GM23338 (cell line): ENCODE data around the gene MSANTD1. TPM values are rescaled to one million over a fixed set of nuclear protein-coding genes. Genes with fewer than 3 reads are reported as not detected.

Experiments
- ATAC-seq: fragments of 200-7000 bp; cut with Tn5 transposase; 3 replicates; pipeline ENCODE4 v1.9.1; 2020
- DNase-seq: peaks from one replicate; pipeline ENCODE4 v3.0.0-alpha.2; 2015; ENCODE audit warnings: low spot score
- H2AFZ ChIP-seq: fragments of 200-600 bp; sonication (generic); 2 replicates; pipeline ENCODE4 v1.8.0; 2016; ENCODE audit warnings: antibody characterized with exemption, mild to moderate bottlenecking, moderate library complexity
- H3F3A ChIP-seq: fragments of 200-600 bp; sonication (generic); replicated peaks from 2 replicates; pipeline ENCODE4 v1.8.0; 2017; ENCODE audit warnings: antibody characterized with exemption, mixed run types, low read depth
- H3K27ac ChIP-seq: fragments of 200-600 bp; sonication (generic); 2 replicates; pipeline ENCODE4 v1.6.1; 2016; ENCODE audit warnings: low read depth
- H3K27me3 ChIP-seq: fragments of 200-600 bp; sonication (generic); 2 replicates; pipeline ENCODE4 v1.8.0; 2016; ENCODE audit warnings: mild to moderate bottlenecking, mixed run types, moderate library complexity; ENCODE audit not compliant: insufficient read depth
- H3K36me3 ChIP-seq: fragments of 200-600 bp; sonication (generic); 2 replicates; pipeline ENCODE4 v1.8.0; 2016; ENCODE audit warnings: mild to moderate bottlenecking; ENCODE audit not compliant: insufficient read depth
- H3K4me1 ChIP-seq: fragments of 200-600 bp; sonication (generic); 2 replicates; pipeline ENCODE4 v1.8.0; 2016; ENCODE audit warnings: mild to moderate bottlenecking, moderate library complexity; ENCODE audit not compliant: insufficient read depth
- H3K4me2 ChIP-seq: fragments of 200-600 bp; sonication (generic); 2 replicates; pipeline ENCODE4 v1.7.1; 2017; ENCODE audit warnings: mixed run types
- H3K4me3 ChIP-seq: fragments of 200-600 bp; sonication (generic); 2 replicates; pipeline ENCODE4 v1.6.1; 2016; ENCODE audit warnings: mixed run types
- H3K79me2 ChIP-seq: fragments of 200-600 bp; sonication (generic); replicated peaks from 2 replicates; pipeline ENCODE4 v1.8.0; 2017; ENCODE audit warnings: mild to moderate bottlenecking; ENCODE audit not compliant: insufficient read depth
- H3K9me2 ChIP-seq: fragments of 200-600 bp; sonication (generic); 2 replicates; pipeline ENCODE4 v1.8.0; 2017; ENCODE audit not compliant: insufficient read depth
- H4K20me1 ChIP-seq: fragments of 200-600 bp; sonication (generic); replicated peaks from 2 replicates; pipeline ENCODE4 v1.8.0; 2017; ENCODE audit warnings: mild to moderate bottlenecking; ENCODE audit not compliant: insufficient read depth
- H3K27ac Mint-ChIP-seq: 2 replicates; pipeline ENCODE4 v1.8.0; 2020; ENCODE audit warnings: inconsistent platforms, mild to moderate bottlenecking, moderate library complexity, mixed read lengths
- H3K27me3 Mint-ChIP-seq: 3 replicates; pipeline ENCODE4 v1.8.0; 2022; ENCODE audit warnings: low read depth, mild to moderate bottlenecking, moderate library complexity, mixed read lengths, inconsistent platforms; ENCODE audit not compliant: insufficient read depth, poor library complexity
- H3K36me3 Mint-ChIP-seq: 3 replicates; pipeline ENCODE4 v1.8.0; 2021; ENCODE audit warnings: low read depth, mild to moderate bottlenecking, inconsistent platforms, moderate library complexity, mixed read lengths
- H3K4me1 Mint-ChIP-seq: 3 replicates; pipeline ENCODE4 v1.8.0; 2020; ENCODE audit warnings: mild to moderate bottlenecking, inconsistent platforms, mixed read lengths
- H3K4me3 Mint-ChIP-seq: 3 replicates; pipeline ENCODE4 v1.8.0; 2021; ENCODE audit warnings: moderate library complexity, mild to moderate bottlenecking, inconsistent platforms, mixed read lengths
- H3K9me3 Mint-ChIP-seq: 3 replicates; pipeline ENCODE4 v1.8.0; 2020; ENCODE audit warnings: moderate library complexity, mild to moderate bottlenecking, inconsistent platforms, mixed read lengths
- CREB1 ChIP-seq: fragments of 250-450 bp; sonication (Bioruptor Pico); IDR thresholded peaks from 2 replicates; pipeline ENCODE4 v1.5.0; 2020; ENCODE audit warnings: low read depth, mild to moderate bottlenecking, moderate library complexity
- CTCF ChIP-seq, 2 experiments: fragments of 200-600 bp in 1 of 2; sonication (generic) in 1 of 2; conservative IDR thresholded peaks; 2 replicates each; pipeline versions ENCODE4 v1.5.1 to v1.6.1; 2016 to 2017; ENCODE audit warnings: antibody characterized with exemption in 2 of 2, low read depth in 2 of 2, mild to moderate bottlenecking in 2 of 2, moderate library complexity in 1 of 2
- ETS1 ChIP-seq: IDR thresholded peaks from 2 replicates; pipeline ENCODE4 v1.6.1; 2016; ENCODE audit warnings: antibody characterized with exemption
- EZH2 ChIP-seq: fragments of 200-600 bp; sonication (generic); IDR thresholded peaks from one replicate; pipeline ENCODE4 v1.8.0; 2017; ENCODE audit warnings: antibody characterized with exemption, mild to moderate bottlenecking, low read depth; ENCODE audit not compliant: unreplicated experiment
- EZH2phosphoT487 ChIP-seq: fragments of 200-600 bp; sonication (generic); IDR thresholded peaks from one replicate; pipeline ENCODE4 v1.8.1; 2018; ENCODE audit warnings: antibody characterized with exemption; ENCODE audit not compliant: unreplicated experiment
- NANOG ChIP-seq: IDR thresholded peaks from 2 replicates; pipeline ENCODE4 v1.6.1; 2016; ENCODE audit warnings: antibody characterized with exemption, borderline replicate concordance
- POLR2AphosphoS5 ChIP-seq: IDR thresholded peaks from 2 replicates; pipeline ENCODE4 v1.6.1; 2016; ENCODE audit warnings: antibody characterized with exemption, low read depth
- REST ChIP-seq: IDR thresholded peaks from one replicate; pipeline ENCODE4 v1.6.1; 2018; ENCODE audit warnings: antibody characterized with exemption; ENCODE audit not compliant: unreplicated experiment
- ZNF114 ChIP-seq: fragments of 250-450 bp; sonication (Bioruptor Pico); IDR thresholded peaks from 2 replicates; pipeline ENCODE4 v1.5.0; 2020; ENCODE audit warnings: mild to moderate bottlenecking, moderate library complexity
- ZNF331 ChIP-seq: fragments of 250-450 bp; sonication (Bioruptor Pico); IDR thresholded peaks from 2 replicates; pipeline ENCODE4 v1.5.0; 2020; ENCODE audit warnings: low read depth, mild to moderate bottlenecking, moderate library complexity
- polyA plus RNA-seq: library from polyadenylated mRNA; unstranded; fragments of >200 nt; fragmentation: Nextera tagmentation; extraction: Ambion mirVana; gene quantifications from 2 replicates; pipeline ENCODE4 v1.2.1, GENCODE V29; 2016
- total RNA-seq: library from RNA; depleted of rRNA; stranded (reverse); fragments of >200 nt; shearing (Covaris generic); gene quantifications from 2 replicates; pipeline ENCODE4 v1.2.3, GENCODE V29; 2014

Gene MSANTD1
- total and polyA plus RNA-seq, 2 experiments from 2014 or later: 0.29 to 1.0 TPM

DNA sequence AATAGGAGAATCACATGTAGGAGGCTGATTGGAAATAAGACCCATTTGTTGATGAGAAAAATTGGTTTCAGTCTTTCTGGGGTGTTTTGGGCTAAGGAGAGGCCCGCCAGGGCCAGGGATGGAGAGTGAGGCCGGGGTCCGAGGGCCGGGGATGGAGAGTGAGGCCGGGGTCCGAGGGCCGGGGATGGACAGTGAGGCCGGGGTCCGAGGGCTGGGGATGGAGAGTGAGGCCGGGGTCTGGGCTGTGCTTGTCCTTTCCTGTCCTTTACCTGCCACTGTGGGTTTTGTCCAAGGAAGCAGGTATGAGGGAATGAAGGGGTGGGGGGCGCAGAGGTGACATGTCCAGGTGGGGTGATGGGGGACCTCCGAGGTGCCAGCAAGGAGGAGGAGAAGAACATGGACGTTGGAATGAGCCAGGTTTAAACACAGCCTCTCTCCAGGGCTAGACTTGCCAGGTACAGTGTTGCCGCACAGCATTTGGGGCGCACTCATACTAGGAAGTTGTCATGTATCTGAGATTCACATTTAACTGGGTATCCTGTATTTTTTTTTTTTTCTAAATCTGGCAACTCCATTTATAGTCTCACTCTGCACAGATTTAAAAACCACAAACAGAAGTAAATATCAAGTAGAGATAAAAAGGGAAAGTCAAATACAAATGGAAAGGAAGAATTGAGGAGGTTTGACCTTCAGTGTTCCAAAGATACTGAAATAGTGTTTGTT, 52.7 kb downstream of the MSANTD1 start (continued):
- TF ChIP-seq REST: no peak
- no peak for TF ChIP-seq CREB1 (CRISPR knock-in tag)

- peaks cover 6% of the 10 kb centered on the region; the same call in 1 of the 2 replicates for H3K4me1 ChIP-seq
- no peaks in the 10 kb centered on the region for H3F3A ChIP-seq
- H4K20me1 ChIP-seq: peaks cover 10% of the 10 kb centered on the region; the same call in 1 of the 2 replicates
- no peak overlapping the region; the same call in 1 of the 2 replicates for H3K27ac Mint-ChIP-seq
- H3K79me2 ChIP-seq: peaks cover 41% of the 10 kb centered on the region
- H3K27ac ChIP-seq: no peak overlapping the region
- ATAC-seq: no peak
- H2AFZ ChIP-seq: no peak overlapping the region
- no peaks in the 10 kb centered on the region for H3K36me3 Mint-ChIP-seq
- no peak for DNase-seq
- H3K27me3 ChIP-seq: no peaks in the 10 kb centered on the region
- no peak overlapping the region for H3K4me3 Mint-ChIP-seq
- H3K27me3 Mint-ChIP-seq: peaks cover 27% of the 10 kb centered on the region
- no peaks in the 10 kb centered on the region for H3K9me3 Mint-ChIP-seq
- no peaks in the 10 kb centered on the region for H3K9me2 ChIP-seq
- H3K4me3 ChIP-seq: no peak overlapping the region
- no peaks in the 10 kb centered on the region for H3K36me3 ChIP-seq
- no peak overlapping the region for H3K4me2 ChIP-seq
- peaks cover 50% of the 10 kb centered on the region for H3K4me1 Mint-ChIP-seq
- no peak for TF ChIP-seq POLR2AphosphoS5
- no peak for TF ChIP-seq CTCF (conservative IDR thresholded peaks at IDR 0.05; ENCODE audit: low read depth in 2 of 2)
- no peak for TF ChIP-seq ZNF114 (CRISPR knock-in tag)
- TF ChIP-seq EZH2: no peak
- no peak for TF ChIP-seq EZH2phosphoT487
- TF ChIP-seq NANOG: no peak
- no peak for TF ChIP-seq ETS1
- no peak for TF ChIP-seq ZNF331
- TF ChIP-seq REST: no peak
- TF ChIP-seq CREB1 (CRISPR knock-in tag): no peak
These were observed 53.3 kb downstream of the MSANTD1 start for GRCh38 chr4:3302173-3302785.
